HG03097 (cell line): ENCODE results near the gene FTO.

ENCODE experiments used
- ATAC-seq: cut with Tn5 transposase; IDR thresholded peaks from one replicate; pipeline ENCODE4 v1.9.1; 2021; ENCODE audit not compliant: unreplicated experiment, low FRiP score

Gene FTO

GRCh38 chr16:54066451-54067105 is 362.6 kb downstream of the FTO start:
- no peak for ATAC-seq

GRCh38 chr16:54067322-54068065 is 363.5 kb downstream of the FTO start:
- ATAC-seq = no peak

- no peak for ATAC-seq
These were observed 364.3 kb downstream of the FTO start for GRCh38 chr16:54068212-54068611.

- ATAC-seq = no peak
These were observed 365.8 kb downstream of the FTO start for GRCh38 chr16:54069601-54070239.

- ATAC-seq = no peak
These were observed 366.9 kb downstream of the FTO start for GRCh38 chr16:54070789-54071343.

- ATAC-seq = no peak
These were observed 367.6 kb downstream of the FTO start for GRCh38 chr16:54071514-54071913.

GRCh38 chr16:54072237-54072636 is 368.3 kb downstream of the FTO start:
- no peak for ATAC-seq

- ATAC-seq = no peak
These were observed 369.4 kb downstream of the FTO start for GRCh38 chr16:54073356-54073755.

GRCh38 chr16:54075446-54075845 is 371.5 kb downstream of the FTO start:
- ATAC-seq = no peak

- ATAC-seq = no peak
These were observed 372.1 kb downstream of the FTO start for GRCh38 chr16:54076006-54076504.

GRCh38 chr16:54077050-54077821 is 373.3 kb downstream of the FTO start:
- ATAC-seq = no peak

- no peak for ATAC-seq
These were observed 376.6 kb downstream of the FTO start for GRCh38 chr16:54080524-54081008.

- no peak for ATAC-seq
These were observed 382.8 kb downstream of the FTO start for GRCh38 chr16:54086791-54087190.

GRCh38 chr16:54090602-54091001 is 386.6 kb downstream of the FTO start:
- no peak for ATAC-seq

- ATAC-seq = no peak
These were observed 389.3 kb downstream of the FTO start for GRCh38 chr16:54093281-54093680.

GRCh38 chr16:54094641-54095040 is 390.7 kb downstream of the FTO start:
- no peak for ATAC-seq

- ATAC-seq = no peak
These were observed 392.7 kb downstream of the FTO start for GRCh38 chr16:54096607-54097006.

GRCh38 chr16:54097774-54098173 is 393.8 kb downstream of the FTO start:
- no peak for ATAC-seq

GRCh38 chr16:54098247-54098646 is 394.3 kb downstream of the FTO start:
- ATAC-seq = no peak

GRCh38 chr16:54099627-54100026 is 395.7 kb downstream of the FTO start:
- no peak for ATAC-seq
